GM12878 (cell line): ENCODE results near the gene NXN.

Source experiments
- CTCF ChIP-seq, 3 experiments: IDR thresholded peaks in 2 of 3; conservative IDR thresholded peaks in 1 of 3; 2 replicates each; pipeline ENCODE4 v1.5.1; 2011; ENCODE audit warnings: low read depth in 3 of 3, low read length in 3 of 3, mild to moderate bottlenecking in 3 of 3, control low read depth in 2 of 3, moderate library complexity in 2 of 3, inconsistent platforms in 1 of 3, mixed read lengths in 1 of 3; ENCODE audit not compliant: control insufficient read depth in 2 of 3, insufficient read depth in 1 of 3; ENCODE audit errors: extremely low read depth in 1 of 3
- EED ChIP-seq: sonication (generic); IDR thresholded peaks from 2 replicates; pipeline ENCODE4 v1.6.1; 2016; ENCODE audit warnings: antibody characterized with exemption, low read depth
- GABPA ChIP-seq: IDR thresholded peaks from 2 replicates; pipeline ENCODE4 v1.6.1; 2014; ENCODE audit warnings: antibody characterized with exemption, low read depth, mild to moderate bottlenecking, inconsistent platforms
- MTA3 ChIP-seq: IDR thresholded peaks from 2 replicates; pipeline ENCODE4 v1.6.1; 2012; ENCODE audit warnings: low read length, inconsistent platforms, borderline replicate concordance
- NRF1 ChIP-seq: conservative IDR thresholded peaks from 2 replicates; pipeline ENCODE4 v1.6.1; 2011; ENCODE audit warnings: mild to moderate bottlenecking, low read depth, low read length, improper control_type of control experiment
- POLR2AphosphoS2 ChIP-seq: IDR thresholded peaks from 2 replicates; pipeline ENCODE4 v1.6.1; 2011; ENCODE audit warnings: low read depth, mild to moderate bottlenecking, low read length, improper control_type of control experiment, moderate library complexity
- POLR2AphosphoS5 ChIP-seq: IDR thresholded peaks from 2 replicates; pipeline ENCODE4 v1.6.1; 2011; ENCODE audit warnings: mild to moderate bottlenecking, low read length, inconsistent platforms
- REST ChIP-seq: IDR thresholded peaks from 2 replicates; pipeline ENCODE4 v1.6.1; 2012; ENCODE audit warnings: mild to moderate bottlenecking, low read depth, low read length
- RFX5 ChIP-seq: IDR thresholded peaks from 2 replicates; pipeline ENCODE4 v1.6.1; 2011; ENCODE audit warnings: low read depth, low read length, improper control_type of control experiment
- SUPT20H ChIP-seq: IDR thresholded peaks from 2 replicates; pipeline ENCODE4 v1.6.1; 2011; ENCODE audit warnings: low read depth, mild to moderate bottlenecking, low read length, moderate library complexity, borderline replicate concordance; ENCODE audit not compliant: control insufficient read depth
- ZBED1 ChIP-seq: IDR thresholded peaks from 2 replicates; pipeline ENCODE4 v1.6.1; 2016; ENCODE audit warnings: borderline replicate concordance
- ZNF384 ChIP-seq: IDR thresholded peaks from 2 replicates; pipeline ENCODE4 v1.6.1; 2012; ENCODE audit warnings: low read depth, mild to moderate bottlenecking, low read length, improper control_type of control experiment, borderline replicate concordance

DNA sequence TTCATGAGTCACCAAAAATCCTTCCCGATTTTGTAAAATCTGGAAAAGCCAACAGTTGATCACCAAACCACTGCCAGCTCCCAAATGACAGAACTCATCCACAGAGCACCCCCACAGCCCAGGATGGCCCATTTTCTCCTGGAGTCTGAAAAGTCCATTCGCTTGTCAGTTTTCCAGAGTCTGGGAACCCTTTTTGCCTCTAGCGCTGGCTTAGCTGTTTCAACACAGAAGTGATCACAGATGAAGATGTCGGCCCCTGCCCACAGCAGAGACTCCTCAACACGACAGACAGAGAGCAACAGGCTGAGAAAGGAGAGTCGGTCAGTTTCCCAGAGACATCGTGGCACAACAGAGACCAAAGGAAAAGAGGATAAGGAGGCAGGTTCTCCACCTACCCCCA is 66.4 kb downstream of the NXN start:
- no peak for TF ChIP-seq SUPT20H
- TF ChIP-seq CTCF (IDR thresholded peaks at IDR 0.05 in 2 of 3, conservative IDR thresholded peaks at IDR 0.05 in 1 of 3; ENCODE audit: control insufficient read depth in 2 of 3, extremely low read depth in 1 of 3, insufficient read depth in 1 of 3, low read depth in 3 of 3, low read length in 3 of 3), result no peak
- no peak for TF ChIP-seq MTA3
- no peak for TF ChIP-seq POLR2AphosphoS5
- TF ChIP-seq ZBED1, result no peak
- no peak for TF ChIP-seq REST
- no peak for TF ChIP-seq NRF1
- no peak for TF ChIP-seq EED
- no peak for TF ChIP-seq GABPA
- TF ChIP-seq ZNF384, result no peak
- TF ChIP-seq POLR2AphosphoS2, result no peak
- TF ChIP-seq RFX5, result no peak
